GM18868 (cell line): ENCODE measurements around the gene TNFSF11.

Experiments
- ATAC-seq: cut with Tn5 transposase; IDR thresholded peaks from one replicate; pipeline ENCODE4 v1.9.1; 2021; ENCODE audit warnings: mild to moderate bottlenecking, moderate library complexity; ENCODE audit not compliant: unreplicated experiment

The TNFSF11 gene, protein sequence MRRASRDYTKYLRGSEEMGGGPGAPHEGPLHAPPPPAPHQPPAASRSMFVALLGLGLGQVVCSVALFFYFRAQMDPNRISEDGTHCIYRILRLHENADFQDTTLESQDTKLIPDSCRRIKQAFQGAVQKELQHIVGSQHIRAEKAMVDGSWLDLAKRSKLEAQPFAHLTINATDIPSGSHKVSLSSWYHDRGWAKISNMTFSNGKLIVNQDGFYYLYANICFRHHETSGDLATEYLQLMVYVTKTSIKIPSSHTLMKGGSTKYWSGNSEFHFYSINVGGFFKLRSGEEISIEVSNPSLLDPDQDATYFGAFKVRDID

DNA sequence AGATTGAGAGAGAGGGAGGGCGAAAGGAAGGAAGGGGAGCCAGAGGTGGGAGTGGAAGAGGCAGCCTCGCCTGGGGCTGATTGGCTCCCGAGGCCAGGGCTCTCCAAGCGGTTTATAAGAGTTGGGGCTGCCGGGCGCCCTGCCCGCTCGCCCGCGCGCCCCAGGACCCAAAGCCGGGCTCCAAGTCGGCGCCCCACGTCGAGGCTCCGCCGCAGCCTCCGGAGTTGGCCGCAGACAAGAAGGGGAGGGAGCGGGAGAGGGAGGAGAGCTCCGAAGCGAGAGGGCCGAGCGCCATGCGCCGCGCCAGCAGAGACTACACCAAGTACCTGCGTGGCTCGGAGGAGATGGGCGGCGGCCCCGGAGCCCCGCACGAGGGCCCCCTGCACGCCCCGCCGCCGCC lies at the start of gene TNFSF11:
Gene TNFSF11, plus strand, starts transcription at position 142 of the 400 bp plus-strand sequence. Its CDS starts 152 bp downstream, at position 294.
- ATAC-seq: peak; percentile 26

DNA sequence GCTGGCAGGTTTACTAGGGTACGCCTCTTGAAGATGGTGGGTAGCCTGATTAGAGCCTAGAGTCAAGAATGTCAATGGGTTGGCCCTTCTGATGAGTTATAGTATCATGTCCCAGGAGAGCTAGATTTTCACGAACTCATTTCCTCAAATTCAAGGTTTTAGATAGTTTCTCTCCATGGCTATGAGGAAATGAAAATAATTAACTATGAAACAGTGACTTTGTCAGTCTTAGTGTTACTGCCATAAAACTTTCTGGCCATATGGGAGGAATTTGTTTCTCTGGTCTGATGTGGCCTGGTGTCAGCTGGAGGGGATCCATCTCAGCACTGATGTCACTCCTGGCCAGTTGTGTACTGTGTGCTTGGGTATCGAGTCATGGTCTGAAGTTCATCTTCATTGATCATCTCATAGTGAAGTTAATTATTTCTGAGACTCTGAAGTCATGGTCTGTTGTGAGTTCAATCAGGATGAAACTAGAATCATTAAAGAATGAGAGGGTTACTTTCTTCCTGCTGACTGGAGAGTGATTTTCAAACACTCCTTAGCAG lies 49.4 kb upstream of the TNFSF11 start:
- no peak for ATAC-seq

DNA sequence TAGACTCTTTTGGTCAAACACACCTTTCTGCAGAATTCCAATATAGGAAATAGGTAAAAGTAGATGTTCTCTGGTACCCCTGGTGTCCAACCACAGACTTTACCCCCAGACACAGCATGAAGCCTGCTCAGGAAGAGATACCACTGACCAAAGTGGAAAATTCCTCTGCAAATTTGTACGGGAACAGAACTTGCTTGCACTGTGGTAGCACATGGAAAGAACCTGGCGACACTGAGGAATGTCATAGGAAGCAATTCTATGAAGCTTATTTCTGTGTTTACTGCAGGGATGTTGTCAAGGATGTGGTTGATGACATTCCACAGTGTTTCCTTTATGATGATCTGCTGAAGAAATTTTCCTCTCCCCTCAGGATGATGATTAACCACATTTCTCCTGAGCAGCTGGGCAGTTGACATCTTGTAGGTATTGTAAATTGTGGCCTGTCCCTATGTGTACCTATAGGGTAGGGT lies 48.9 kb upstream of the TNFSF11 start:
- no peak for ATAC-seq

DNA sequence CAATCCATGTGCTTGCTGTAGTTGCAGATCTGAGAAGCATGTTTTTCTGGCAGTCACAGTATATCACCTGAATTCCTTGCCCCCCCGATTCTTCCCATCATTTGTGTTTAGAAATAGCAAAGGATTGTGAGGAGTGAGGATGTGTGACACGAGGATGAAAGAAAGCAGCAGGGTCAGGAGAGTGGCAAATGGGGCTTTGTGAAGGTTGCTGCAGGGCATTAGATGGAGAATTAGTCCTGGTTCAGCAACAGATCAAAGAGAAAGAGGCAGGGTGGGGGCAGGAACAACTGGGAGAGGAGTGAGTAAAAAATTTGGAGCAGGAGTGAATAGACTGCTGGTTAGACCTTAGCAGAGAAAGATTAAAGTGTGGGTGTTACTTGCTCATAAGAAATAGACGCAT lies 47.7 kb upstream of the TNFSF11 start:
- no peak for ATAC-seq

DNA sequence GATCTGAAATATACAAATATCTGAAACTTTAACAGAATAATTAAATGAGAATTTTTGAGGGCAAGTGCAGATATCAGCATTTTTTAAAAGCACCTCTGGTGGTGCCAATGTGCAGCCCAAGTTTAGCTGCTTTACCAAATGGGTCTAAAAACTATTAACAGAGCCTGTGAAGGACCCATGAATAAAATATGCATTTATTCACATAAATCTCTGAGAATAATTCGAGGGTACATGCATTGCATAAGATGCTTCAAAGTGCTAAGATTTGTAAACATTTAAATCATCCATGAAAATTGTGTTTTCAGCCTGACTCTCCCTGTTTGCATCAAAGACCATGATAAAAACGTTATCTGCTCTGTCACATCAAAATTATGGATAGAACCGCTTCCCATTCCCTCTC lies 47.1 kb upstream of the TNFSF11 start:
- no peak for ATAC-seq

DNA sequence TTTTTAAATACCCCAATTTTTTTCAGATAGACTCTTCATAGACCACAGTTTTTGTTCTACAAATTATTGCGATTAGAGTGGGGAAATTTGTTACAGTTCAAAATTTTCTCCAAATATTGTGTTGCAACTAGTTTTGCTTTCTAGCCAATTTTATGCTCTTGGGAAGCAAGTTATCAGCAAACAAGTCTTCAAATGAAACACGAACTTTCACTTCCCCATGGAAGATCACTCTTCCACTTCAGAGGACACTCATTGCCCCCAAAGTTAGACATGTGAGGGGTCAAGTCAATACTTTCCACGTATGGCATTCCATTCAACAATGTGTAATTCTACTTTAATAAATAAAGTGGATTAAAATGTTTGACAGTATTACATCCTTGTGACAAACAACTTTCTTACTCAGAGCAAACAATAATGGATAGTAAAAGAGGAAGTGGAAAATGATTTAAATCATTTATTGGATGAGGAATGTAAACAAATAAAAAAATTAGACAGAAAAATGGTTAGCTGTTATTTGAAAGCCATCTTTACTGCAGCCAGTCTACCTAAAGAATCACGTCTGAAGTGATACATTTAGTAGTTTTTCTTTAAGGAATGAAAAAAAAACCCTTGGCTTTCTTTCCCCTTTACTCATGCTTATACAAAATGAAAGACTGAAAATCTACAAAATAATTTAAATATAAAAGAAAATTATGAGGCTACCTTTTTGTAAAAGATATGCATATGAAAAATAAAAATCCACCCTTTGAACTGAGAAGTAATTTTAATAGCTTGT lies 41.2 kb upstream of the TNFSF11 start:
- ATAC-seq: peak; percentile 81

DNA sequence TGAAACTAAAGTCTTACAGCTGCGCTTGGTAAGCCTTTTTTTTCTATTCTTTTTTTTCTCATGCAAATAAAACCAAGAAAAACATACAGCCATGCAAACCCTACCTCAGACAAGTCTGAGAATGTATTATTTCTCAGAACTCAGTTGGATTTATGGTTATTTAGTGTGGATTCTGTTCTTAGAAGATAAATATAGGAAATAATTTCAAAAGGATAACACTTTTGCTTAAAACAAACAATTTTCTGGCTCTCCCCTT lies 40.7 kb upstream of the TNFSF11 start:
- ATAC-seq: peak; percentile 34

DNA sequence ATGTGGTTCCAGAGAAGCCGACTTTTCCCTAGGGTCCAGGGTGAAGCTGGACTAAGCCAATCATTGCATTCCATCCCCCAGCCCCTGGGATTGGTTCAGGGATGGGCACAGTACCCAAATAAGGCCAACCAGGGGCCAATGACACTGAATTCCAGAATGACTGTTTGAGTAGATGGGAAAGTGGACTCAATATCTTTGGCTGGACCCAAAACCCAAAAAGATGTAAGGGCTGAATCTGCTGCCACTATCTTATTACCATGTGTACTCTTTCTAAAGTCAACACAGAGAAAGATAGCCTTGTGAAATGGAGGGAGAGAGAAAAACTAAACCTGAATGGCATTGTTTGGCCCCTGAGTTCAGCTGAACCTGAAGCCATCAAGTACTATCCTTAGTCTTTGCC lies 39.2 kb upstream of the TNFSF11 start:
- ATAC-seq: no peak

DNA sequence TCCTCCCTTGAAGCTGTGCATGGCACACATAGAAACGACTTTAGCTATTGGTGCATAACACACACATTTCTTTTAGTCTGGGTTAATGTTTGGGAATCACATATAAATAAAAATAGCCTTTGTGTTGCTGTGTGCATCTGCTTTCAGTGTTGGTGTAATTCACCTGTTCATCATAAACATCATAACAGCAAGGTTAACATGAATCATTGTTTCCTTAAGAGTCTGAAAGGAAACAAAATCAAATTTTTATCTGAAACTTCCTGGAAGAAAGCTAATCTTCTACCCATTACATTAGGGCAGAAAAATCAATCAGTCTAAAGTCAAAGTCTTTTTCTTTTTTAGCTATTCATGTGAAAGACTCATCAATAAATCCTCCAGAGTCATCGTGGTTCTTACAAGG lies 35.0 kb upstream of the TNFSF11 start:
- ATAC-seq: no peak

DNA sequence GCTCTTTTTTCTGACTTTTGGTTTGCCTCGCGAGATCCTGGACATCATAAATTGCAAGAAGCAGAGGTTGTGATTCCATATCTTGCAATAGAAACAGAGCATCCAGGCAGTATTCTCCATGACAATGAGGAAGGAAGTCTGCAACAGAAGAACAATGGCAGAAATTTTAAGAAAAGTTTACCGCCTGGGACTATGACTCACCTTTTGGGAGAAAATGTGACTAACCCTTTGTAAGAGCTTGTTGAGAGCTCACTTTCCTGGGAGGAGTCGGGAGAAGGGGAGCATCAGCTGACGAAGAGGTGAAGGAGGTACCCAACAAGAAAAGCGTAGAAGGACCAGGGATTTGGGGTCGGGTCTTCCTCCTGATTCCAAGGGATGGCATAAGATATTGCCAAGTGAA lies 34.3 kb upstream of the TNFSF11 start:
- no peak for ATAC-seq

DNA sequence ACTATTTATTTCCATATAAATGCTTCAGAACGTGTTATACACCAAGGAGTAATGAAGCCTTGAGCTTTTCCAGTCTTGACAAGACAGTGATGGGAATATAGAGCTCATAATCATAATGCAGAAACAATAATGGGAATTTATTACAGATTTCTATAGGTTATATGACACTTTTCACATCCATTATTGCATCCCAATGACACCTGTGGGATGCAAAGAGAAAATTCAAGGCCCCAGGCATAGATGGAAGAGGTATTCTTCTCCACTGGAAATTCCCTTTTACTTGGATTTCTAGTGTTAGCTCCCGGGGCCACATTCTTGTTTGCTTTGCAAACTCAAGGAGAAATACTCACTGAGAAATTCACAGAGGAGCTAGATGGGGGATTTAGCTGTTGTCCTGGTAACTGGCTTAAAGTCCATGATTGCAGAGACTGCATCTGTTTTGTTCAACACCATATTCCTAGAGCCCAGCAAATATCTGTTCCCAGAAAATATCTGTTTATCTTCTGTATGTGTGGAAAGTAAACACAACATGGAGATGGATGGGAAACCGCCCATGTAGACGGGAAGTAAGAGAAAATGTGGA lies 30.6 kb upstream of the TNFSF11 start:
- ATAC-seq: no peak

DNA sequence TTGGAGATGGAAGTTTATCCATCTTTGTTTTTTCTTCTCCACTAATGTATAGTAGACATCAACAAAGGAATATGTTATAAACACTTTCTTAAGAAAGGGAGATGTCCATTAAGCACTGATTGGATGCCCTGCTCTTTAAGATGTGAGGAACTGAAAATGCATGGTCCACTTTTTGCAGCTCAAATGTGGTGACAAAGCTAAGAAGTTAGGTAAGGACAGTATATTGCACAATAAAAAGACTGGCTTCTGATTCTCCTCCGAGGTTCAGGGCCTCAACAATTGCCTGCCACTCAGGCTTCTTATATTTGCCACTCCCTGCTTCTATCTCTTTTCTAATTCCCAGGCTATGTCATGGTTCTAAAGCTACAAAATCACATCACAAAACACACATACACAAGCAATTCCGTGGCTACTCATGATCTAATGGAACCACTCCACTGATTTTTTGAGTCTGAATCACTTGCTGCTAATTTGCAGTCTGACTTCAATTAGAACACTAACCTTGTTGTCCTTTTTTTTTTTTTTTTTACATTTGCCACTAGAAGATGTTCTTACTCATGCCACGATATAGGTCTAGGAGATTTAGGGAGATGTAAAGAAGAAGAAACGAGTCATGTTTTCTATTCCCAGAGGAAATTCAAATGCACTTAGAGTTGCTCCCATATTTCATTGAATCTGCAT lies 29.6 kb upstream of the TNFSF11 start:
- no peak for ATAC-seq

DNA sequence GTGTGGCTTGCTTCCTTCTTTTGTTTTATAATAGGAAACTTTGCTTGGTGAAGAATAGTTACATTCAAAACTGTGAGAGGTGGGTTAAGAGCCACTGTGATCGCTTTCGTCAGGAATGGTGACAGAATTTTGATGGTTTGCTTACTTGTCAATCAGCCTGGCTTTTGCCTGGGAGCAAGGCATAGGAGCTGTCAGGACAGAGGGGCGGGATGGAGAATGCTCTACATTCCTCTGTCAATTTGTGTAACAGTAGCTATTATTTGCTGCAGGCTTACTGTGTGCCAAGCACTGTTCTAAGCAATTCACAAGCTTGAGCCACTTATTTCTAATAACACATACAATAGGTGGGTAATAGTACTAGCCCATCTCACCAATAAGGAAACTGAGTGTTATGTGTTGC lies 28.1 kb upstream of the TNFSF11 start:
- ATAC-seq: no peak

DNA sequence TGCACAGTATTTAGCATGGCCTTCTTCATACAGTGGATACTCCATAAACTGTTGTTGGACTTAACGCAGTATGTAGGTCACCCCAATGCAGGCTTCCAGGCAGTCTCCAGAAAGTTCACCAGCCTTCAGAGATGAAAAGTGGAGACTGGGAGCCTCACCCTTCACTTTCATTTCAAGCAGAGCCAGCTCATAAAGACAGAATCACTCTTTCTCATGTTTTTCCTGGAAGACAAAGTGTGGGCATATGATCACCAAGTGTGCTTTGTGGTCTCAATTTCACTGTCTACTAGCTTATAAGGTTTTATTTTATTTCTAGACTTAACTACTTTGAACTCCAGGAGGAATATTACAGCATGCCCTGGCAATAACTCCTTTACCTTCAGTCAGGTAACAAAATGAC lies 26.3 kb upstream of the TNFSF11 start:
- no peak for ATAC-seq

DNA sequence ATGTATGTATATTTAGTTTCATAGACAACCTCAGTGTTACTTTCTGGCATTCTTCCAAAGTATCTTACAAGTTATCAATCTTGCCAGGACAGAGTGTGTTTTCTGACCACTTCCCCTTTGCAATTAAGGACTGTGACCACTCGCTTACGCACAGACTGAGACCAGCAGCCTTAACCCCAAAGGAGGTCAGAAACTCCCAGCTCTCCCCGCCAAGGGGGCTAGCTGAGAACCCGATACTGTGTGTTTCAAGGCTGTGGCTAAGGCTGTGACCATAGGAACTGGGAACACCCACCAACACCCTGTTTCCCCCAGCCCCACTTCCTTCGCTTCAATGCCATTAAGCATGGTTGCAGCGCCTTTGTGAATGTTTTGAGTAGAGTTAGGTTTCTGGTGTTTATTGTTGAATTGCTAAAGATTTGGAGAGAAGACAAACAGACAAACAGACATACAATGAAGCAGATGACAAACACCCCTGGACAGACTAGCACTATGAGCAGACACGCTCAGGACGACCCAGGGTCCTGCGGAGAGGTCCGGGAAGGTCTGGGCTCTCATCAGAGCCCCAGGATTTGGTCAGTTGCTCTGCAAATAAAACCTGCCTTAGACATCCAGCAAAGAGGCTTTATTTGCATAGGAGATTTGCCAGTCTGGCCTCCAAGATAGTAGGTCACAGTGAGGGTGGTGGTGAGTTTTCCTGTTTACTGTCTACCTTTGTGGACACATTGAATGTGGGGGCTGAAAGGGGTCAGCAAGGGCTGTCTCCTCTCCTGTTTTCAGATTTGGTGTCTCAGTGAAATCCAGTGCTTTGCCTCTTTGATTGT lies 25.0 kb upstream of the TNFSF11 start:
- peak; percentile 92 for ATAC-seq

DNA sequence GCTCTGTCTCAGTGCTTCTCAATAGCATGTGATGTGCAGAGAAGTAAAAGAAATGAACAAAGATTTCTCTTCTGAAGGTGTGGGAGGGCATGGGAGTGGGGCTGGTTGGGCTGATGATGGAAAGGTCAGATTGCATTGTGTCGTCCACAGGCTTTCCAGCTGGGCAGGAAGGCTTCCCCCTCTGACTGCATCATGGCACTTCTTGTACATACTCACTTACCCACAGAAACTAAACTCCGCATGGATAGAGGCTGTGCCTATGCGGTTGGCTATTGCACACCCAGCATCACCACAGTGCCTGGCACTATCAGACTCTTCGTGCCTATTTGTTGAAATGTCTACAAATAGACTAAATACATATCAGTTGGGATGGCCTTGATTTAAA lies 24.4 kb upstream of the TNFSF11 start:
- no peak for ATAC-seq

DNA sequence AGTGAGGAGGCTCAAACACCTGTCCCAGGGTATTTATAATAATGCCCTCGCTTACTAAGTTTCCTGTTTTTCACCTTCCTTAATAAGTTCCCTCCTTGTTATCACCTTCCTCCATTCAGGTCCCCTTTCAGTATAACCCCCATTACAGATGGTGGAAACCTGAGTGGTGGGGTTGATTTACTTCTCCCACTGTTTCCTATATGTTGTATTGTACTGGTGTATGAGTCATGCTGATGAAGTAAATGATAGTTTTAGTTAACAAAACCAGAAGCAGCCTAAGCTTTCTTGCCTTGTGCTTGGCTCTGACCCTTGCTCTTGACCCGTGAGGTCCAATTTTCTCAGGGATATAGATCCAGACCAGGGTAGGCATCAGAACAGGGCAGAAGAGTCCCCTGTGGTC lies 22.3 kb upstream of the TNFSF11 start:
- ATAC-seq: no peak

DNA sequence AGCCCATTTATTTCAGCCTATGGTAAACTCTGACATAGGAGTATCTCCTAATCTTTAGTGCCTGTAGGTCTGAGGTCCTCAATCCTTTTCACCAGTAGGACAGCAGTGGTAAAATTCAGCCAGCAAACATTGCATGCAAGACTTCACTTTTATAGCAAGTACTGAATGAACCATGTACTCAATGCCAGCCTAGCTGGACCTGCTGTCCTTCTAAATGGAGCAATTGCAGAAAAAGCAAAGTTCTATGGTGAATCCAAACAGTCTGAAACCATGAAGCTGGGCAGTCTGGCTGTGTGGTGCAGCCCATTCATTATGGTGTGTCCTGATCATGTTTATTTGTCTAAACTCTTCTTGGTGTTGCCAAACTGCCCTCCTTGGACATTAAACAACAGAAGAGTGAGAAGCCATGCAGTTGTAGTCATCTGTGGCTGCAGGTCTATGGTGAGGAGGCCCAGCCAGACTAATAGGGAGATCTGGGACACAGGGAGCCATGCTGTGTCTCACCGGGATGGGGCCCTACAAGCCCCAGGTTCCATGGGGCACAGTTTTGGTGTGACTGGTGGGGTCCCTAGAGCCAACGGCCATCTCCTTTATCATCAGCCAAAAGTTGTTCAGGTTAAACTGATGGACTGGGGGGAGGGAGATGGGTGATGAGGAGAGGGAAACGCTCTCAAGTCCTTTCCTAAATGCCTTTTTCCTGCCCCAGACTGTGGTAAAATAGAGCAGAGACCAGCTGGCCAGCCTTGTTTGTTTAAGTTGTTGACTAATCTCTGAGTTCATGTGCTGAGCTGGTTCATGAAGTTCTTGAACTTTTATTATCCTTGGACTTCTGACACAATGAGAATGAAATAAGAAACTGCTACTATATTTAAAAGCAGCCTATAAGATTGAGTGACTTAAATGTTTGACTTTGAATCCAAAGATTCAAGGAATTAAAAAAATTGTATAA lies 20.6 kb upstream of the TNFSF11 start:
- ATAC-seq: no peak

DNA sequence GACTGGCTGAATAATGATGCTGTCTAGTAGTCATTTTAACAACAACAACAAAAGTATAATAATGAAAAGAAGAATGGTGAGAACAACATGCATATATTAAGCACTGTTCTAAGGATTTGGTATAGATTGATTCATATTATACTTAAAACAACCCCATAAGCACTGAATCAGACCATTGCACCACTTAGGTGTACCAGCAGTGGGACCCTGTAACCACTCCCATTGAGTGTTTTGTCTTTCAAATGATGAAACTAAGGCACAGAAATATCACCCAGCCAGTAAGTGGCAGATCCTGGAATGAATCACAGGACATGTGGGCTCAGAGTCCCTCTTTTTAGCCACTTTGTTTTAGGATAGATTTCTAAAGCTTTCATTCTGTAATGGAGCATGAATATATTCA lies 14.9 kb upstream of the TNFSF11 start:
- no peak for ATAC-seq
